Nephron progenitor cell (in vitro differentiated cells): ENCODE measurements around the gene BATF.
A peak's percentile ranks its signal among the peaks of the same experiment; 100 is the strongest.

ENCODE experiments used
- DNase-seq: peaks from one replicate; pipeline ENCODE4 v3.0.0; 2021
- H3K27ac Mint-ChIP-seq: 2 replicates; pipeline ENCODE4 v1.8.0; 2021; ENCODE audit warnings: mild to moderate bottlenecking, moderate library complexity, mixed read lengths
- H3K27me3 Mint-ChIP-seq: 2 replicates; pipeline ENCODE4 v1.8.0; 2021; ENCODE audit warnings: mild to moderate bottlenecking, low read depth, mixed read lengths; ENCODE audit not compliant: poor library complexity
- H3K36me3 Mint-ChIP-seq: 2 replicates; pipeline ENCODE4 v1.8.0; 2021; ENCODE audit warnings: low read depth, mixed read lengths
- H3K4me1 Mint-ChIP-seq: 2 replicates; pipeline ENCODE4 v1.8.0; 2021; ENCODE audit warnings: mixed read lengths
- H3K4me3 Mint-ChIP-seq: 2 replicates; pipeline ENCODE4 v1.8.0; 2021; ENCODE audit warnings: mild to moderate bottlenecking, moderate library complexity, mixed read lengths
- H3K9me3 Mint-ChIP-seq: 2 replicates; pipeline ENCODE4 v1.8.0; 2021; ENCODE audit warnings: mild to moderate bottlenecking, moderate library complexity, mixed read lengths
- CTCF ChIP-seq: fragments of 200-600 bp; sonication (generic); IDR thresholded peaks from 2 replicates; pipeline ENCODE4 v1.5.0; 2021; ENCODE audit warnings: antibody characterized with exemption

Gene BATF

GRCh38 chr14:75577729-75578101 lies 55.4 kb downstream of the BATF start:
- Mint-ChIP-seq H3K4me3 (no peak overlapping the region), H3K27ac (peak overlapping the region; percentile 77), H3K36me3 (no peaks in the 10 kb centered on the region), H3K9me3 (peaks cover 5% of the 10 kb centered on the region), H3K4me1 (no peaks in the 10 kb centered on the region), H3K27me3 (peaks cover 30% of the 10 kb centered on the region)
- peak; percentile 80 for DNase-seq
- peak; percentile 61 for TF ChIP-seq CTCF

- H3K27me3 Mint-ChIP-seq, result peaks cover 30% of the 10 kb centered on the region
- peak; percentile 80 for DNase-seq
- no peaks in the 10 kb centered on the region for H3K36me3 Mint-ChIP-seq
- no peak within 1 kb of the TSS for H3K4me3 Mint-ChIP-seq
- H3K27ac Mint-ChIP-seq, result peak within 1 kb of the TSS; percentile 77
- H3K4me1 Mint-ChIP-seq, result no peaks in the 10 kb centered on the region
- no peak for TF ChIP-seq CTCF
- peaks cover 5% of the 10 kb centered on the region for H3K9me3 Mint-ChIP-seq
These were observed 56.0 kb downstream of the BATF start, which contains the start of gene FLVCR2 for GRCh38 chr14:75578102-75578785. Gene FLVCR2 (plus strand): TSS chr14:75578620. CDS start chr14:75578973, 353 bp downstream.

GRCh38 chr14:75578786-75579337 lies 56.6 kb downstream of the BATF start:
- Mint-ChIP-seq H3K4me1 (no peaks in the 10 kb centered on the region), H3K27me3 (peaks cover 25% of the 10 kb centered on the region), H3K4me3 (no peak overlapping the region), H3K27ac (no peak overlapping the region), H3K36me3 (no peaks in the 10 kb centered on the region), H3K9me3 (peaks cover 5% of the 10 kb centered on the region)
- TF ChIP-seq CTCF, result no peak
- no peak for DNase-seq

GRCh38 chr14:75579338-75579864 lies 57.1 kb downstream of the BATF start:
- no peak overlapping the region for H3K27ac Mint-ChIP-seq
- H3K9me3 Mint-ChIP-seq, result peaks cover 5% of the 10 kb centered on the region
- peaks cover under 1% of the 10 kb centered on the region for H3K4me1 Mint-ChIP-seq
- H3K27me3 Mint-ChIP-seq, result peaks cover 19% of the 10 kb centered on the region
- DNase-seq, result no peak
- H3K36me3 Mint-ChIP-seq, result no peaks in the 10 kb centered on the region
- TF ChIP-seq CTCF, result no peak
- no peak overlapping the region for H3K4me3 Mint-ChIP-seq

GRCh38 chr14:75579882-75580281 lies 57.6 kb downstream of the BATF start:
- peaks cover 14% of the 10 kb centered on the region for H3K27me3 Mint-ChIP-seq
- H3K4me1 Mint-ChIP-seq, result peaks cover 5% of the 10 kb centered on the region
- no peak for TF ChIP-seq CTCF
- H3K27ac Mint-ChIP-seq, result no peak overlapping the region
- H3K4me3 Mint-ChIP-seq, result no peak overlapping the region
- H3K36me3 Mint-ChIP-seq, result no peaks in the 10 kb centered on the region
- no peak for DNase-seq
- peaks cover 1% of the 10 kb centered on the region for H3K9me3 Mint-ChIP-seq
